Measurements from ENCODE around the gene POLR1A.

- TF ChIP-seq CTCF (IDR thresholded peaks at IDR 0.05; ENCODE audit: control extremely low read depth in 1 of 3, insufficient read depth in 1 of 3, low read depth in 1 of 3, low read length in 3 of 3) (no peak), CHD2 (IDR thresholded peaks at IDR 0.05; ENCODE audit: low read length) (no peak), PHF8 (conservative IDR thresholded peaks at IDR 0.05; ENCODE audit: low read depth, low read length) (no peak), EZH2 (IDR thresholded peaks at IDR 0.05; ENCODE audit: low read depth, low read length, severe bottlenecking) (no peak), SP1 (IDR thresholded peaks at IDR 0.05; ENCODE audit: low read depth, low read length) (no peak), CREB1 (IDR thresholded peaks at IDR 0.05) (no peak), TBP (IDR thresholded peaks at IDR 0.05; ENCODE audit: low read depth, low read length) (no peak)
Observed at GRCh38 chr2:86003104-86003503, 102.6 kb downstream of the POLR1A start.

Data from H1 (cell line).